NCI-H2107 treated with DMSO at 0.1 percent for 48 hours (cell line): Measurements from ENCODE around the gene NAALADL1.

ENCODE experiments used
- DNase-seq: peaks from one replicate; lab custom pipeline; 2025; ENCODE audit not compliant: unreplicated experiment; lab: John Stamatoyannopoulos, UW

NAALADL1 gene, protein sequence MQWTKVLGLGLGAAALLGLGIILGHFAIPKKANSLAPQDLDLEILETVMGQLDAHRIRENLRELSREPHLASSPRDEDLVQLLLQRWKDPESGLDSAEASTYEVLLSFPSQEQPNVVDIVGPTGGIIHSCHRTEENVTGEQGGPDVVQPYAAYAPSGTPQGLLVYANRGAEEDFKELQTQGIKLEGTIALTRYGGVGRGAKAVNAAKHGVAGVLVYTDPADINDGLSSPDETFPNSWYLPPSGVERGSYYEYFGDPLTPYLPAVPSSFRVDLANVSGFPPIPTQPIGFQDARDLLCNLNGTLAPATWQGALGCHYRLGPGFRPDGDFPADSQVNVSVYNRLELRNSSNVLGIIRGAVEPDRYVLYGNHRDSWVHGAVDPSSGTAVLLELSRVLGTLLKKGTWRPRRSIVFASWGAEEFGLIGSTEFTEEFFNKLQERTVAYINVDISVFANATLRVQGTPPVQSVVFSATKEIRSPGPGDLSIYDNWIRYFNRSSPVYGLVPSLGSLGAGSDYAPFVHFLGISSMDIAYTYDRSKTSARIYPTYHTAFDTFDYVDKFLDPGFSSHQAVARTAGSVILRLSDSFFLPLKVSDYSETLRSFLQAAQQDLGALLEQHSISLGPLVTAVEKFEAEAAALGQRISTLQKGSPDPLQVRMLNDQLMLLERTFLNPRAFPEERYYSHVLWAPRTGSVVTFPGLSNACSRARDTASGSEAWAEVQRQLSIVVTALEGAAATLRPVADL

DNA sequence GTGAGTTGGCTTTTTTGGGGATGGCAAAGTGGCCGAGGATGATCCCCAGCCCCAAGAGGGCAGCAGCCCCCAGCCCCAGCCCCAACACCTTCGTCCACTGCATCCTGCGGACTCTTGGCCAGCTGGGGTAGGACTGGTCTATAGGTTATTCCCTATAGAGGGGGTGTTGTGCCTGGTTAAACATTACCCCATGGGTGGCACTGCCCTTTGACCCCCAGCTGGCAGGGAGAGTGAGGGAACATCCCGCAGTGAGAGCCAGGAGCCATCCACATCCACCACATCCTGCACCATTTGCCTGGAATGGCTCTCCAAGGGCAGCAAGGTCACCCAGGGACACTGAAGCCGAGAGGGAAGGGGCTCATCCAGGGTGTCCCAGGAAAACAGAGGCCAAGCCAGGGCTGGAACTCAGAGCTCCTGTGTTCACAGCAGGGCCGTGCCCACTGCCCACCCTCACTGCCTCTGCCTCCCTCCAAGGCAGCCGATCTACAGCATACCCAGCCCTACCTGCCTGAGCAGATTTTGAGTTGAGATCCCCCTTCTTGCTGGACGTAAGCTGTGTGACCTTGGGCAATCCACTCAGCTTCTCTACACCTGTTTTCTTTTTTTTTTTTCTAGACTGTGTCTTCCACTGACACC, at the start of gene NAALADL1:
Gene NAALADL1 (minus strand): TSS at position 135 of the 636 bp plus-strand sequence. CDS start 32 bp downstream, at position 103.
- DNase-seq, result no peak

DNA sequence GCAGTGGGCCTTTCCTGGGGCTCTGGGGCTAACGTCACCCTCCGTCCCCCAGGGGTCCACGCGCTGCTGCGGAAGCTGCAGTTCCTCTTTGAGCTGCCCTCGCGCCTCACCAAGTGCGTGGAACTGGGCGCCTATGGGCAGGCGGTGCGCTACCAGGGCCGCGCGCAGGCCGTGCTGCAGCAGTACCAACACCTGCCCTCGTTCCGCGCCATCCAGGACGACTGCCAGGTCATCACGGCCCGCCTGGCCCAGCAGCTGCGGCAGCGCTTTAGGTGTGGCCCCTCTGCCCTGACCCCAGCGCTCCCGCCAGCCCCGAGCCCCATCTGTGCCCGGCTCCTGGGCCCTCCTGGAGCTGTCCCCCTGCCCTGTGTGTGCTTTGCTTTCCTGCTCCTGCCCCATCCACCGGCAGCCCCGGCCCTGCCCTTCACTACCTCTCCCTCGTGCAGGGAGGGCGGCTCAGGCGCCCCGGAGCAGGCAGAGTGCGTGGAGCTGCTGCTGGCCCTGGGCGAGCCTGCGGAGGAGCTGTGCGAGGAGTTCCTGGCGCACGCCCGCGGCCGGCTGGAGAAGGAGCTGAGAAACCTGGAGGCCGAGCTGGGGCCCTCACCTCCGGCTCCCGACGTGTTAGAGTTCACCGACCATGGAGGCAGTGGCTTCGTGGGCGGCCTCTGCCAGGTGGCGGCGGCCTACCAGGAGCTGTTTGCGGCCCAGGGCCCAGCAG, 49.6 kb upstream of the NAALADL1 start:
- DNase-seq, result no peak

DNA sequence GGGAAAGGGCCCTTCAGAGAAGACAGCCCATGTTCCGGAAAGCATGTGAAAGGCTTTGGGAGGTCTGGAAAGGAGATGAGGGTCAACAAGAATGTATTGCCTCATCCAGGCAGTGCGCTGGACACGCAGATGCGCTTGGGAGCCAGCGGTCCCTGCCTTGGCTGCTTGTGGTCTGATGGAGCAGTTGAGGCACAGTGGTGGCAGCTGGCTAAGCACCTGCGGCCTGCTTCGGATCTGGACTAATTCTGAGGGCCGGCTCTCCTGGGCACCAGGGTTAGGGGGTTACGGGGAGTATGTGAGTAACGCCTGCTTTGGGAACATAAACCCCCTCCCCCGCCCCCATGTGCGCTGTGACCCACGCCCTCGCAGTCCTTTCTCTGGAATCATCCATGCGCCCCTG, 48.7 kb upstream of the NAALADL1 start:
- DNase-seq, result no peak

DNA sequence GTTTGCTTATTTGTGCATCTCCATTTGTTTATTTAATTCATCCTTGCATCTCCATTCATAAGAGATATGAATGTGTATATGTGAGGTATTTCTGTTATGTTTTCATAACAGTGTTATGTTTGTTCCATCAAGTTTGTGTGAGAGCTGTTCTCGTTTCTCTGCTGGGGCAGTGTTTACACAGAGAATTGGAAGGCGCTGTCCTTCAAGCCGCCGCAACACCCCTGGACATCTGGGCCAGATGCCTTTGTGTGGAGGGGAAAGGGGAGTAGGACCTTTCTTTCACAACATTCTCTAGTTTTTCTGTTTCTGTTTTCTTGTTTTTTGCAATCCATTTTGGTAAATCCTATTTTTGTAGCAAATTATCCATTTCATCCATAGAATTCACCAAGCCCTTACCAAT, 46.3 kb upstream of the NAALADL1 start:
- DNase-seq, result no peak

DNA sequence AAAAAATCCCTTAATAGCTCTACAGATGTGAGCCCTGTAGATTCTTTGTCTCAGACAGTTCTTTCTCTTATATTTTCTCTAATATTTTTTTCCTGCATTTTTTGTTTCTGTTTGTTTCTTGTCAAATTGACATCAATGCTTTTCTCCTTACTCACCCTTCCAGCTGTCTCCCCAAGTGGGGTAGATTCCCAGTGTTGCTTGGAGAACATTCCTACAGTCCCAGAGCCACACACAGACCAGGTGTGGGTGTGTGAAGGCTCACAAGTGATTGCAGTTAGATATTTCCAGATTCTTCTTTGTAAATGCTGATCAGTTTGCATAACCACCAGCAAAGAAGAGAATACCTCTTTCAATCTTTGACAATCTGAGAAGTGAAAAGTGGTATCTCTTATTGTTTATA, 45.1 kb upstream of the NAALADL1 start:
- DNase-seq, result no peak

DNA sequence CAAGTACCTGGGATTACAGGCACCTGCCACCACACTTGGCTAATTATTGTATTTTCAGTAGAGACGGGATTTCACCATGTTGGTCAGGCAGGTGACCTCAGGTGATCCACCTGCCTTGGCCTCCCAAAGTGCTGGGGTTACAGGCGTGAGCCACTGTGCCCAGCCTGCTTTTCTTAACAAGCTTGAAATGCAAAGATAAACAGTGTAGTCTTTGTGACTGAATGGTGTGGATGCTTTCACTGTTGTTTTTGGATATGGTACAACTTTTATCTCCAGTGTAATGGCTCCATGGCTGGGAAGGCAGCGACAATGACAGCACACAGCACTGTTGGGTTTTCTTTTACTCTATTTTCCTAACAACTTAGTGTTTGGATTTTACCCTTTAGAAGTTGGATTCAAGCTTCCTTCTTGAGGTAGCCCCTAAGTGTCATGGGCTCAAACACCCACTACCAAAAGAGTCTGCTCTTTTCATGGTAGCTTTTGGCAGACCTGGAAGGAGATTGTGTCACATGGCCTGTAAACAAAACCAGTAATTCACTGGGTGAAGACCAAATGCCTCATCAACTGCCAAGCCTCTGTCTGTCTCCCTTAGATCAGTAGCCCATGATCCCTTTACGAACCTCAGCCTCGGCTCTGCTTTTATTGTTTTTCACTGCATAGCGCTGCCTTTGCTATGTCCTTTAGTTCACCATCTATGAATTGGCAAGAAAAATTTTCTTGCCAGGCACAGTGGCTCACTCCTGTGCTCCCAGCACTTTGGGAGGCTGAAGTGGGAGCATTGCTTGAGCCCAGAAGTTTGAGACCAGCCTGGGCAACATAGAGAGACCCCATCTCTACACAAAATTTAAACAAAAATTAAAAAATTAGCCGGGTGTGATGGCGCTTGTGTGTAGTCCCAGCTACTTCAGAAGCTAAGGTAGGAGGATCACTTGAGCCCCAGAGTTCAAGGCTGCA, 44.1 kb upstream of the NAALADL1 start:
- no peak for DNase-seq

DNA sequence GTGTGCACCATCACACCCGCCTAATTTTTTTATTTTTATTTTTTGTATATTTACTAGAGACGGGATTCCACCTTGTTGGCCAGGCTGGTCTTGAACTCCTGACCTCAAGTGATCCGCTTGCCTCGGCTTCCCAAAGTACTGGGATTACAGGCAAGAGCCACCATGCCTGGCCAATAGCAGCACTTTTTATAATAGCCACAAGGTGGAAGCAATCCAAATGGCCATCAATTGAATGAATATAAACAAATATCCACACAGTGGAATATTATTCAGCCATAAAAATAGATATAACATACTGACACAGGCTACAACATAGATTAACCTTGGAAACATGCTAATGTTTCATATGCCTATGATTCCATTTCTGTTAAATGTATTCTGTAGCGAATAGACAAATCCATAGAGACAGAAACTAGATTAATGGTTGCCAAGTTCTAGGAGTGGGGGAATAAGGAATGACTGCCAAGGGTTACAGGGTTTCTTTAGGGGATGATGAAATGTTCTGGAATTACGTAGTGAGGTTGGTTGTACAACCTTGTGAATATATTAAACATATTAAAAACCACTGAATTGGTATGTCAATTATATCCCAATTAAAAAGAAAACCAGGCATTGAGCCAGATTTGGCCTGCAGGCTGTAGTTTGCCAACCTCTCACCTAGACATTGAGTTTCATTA, 42.5 kb upstream of the NAALADL1 start:
- DNase-seq, result no peak

DNA sequence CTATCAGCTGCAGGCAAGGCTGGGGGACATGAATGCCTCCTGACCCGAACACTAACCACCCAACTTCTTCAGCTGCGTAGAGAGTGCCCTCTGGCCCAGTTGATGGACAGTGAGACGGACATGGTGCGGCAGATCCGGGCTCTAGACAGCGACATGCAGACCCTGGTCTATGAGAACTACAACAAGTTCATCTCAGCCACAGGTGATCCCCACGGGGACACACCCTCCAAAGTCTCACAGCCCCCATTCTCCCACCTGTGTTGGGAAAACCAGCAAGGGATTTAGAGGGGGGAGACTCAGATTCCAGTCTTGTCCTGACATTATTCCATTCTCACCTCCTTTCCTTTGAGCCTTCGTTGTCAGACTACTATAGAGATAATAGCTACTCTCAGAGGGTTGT, 38.6 kb upstream of the NAALADL1 start:
- no peak for DNase-seq

DNA sequence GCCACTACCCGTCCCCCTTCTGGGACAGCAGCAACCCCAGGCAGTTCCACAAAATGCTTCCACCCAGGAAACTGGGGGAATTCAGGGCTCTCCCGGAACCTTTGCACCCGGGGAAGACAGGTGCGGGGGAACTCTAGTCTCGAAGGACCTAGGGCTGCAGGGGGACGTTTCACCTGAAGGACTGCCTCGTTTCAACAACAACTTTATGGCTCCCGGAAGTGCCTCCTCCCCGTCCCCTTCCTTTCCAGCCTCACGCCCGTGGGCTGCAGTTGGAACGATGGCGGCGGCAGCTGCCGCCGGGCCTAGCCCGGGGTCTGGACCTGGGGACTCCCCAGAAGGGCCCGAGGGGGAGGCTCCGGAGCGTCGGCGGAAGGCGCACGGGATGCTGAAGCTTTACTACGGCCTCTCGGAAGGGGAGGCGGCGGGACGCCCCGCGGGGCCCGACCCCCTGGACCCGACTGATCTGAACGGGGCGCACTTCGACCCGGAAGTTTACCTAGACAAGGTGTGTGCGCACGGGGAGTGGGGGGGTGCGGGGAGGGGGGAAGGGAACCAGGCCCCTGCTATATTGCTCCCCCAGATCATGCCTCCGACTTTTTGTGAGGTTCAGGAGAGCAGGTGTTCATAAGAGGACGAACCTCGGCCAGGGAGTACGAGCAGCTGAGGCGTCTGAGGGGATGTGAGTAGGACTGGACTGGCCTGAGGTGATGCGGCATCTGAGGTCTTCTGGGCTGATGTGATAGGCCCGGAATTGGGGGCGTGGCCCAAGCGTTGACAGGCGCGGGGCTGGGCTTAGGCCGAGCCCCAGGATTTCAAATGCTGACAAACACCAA, 37.8 kb upstream of the NAALADL1 start, which contains the start of gene VPS51:
Gene VPS51 (plus strand): TSS at position 241 of the 833 bp plus-strand sequence. CDS start 37 bp downstream, at position 278.
- DNase-seq, result peak; percentile 79

DNA sequence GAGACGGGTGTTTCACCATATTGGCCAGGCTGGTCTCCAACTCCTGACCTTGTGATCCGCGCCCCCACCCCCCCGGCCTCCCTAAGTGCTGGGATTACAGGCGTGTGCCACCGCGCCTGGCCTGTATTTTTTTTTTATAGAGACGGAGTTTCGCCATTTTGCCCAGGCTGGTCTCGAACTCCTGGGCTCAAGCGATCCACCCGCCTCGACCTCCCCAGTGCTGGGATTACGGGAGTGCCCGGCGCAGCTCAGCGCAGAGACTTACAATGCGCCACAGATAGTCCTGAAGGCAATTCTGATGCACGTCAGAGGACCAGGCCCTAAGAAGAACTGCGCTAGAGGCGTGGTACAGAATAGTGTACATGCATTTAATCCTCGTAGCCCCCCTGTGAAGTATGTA, 37.1 kb upstream of the NAALADL1 start:
- no peak for DNase-seq

DNA sequence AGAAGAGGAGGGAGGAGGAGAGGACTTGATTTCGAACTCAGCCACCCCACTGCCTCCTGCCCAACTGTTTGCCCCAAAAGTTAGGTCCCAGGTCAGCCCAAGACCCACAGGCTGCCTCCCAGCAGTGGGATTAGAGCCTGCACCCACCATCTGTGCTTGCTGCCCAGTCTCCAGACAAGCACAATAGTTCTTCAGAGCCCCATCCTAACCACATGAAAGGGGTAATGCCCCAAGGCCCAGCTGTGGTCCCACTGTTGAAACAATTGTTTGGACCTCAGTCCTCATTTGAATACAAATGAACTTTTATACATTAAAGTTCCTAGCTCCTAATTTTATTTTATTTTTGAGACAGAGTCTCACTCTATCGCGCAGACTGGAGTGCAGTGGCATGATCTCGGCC, 32.3 kb upstream of the NAALADL1 start:
- DNase-seq, result no peak

DNA sequence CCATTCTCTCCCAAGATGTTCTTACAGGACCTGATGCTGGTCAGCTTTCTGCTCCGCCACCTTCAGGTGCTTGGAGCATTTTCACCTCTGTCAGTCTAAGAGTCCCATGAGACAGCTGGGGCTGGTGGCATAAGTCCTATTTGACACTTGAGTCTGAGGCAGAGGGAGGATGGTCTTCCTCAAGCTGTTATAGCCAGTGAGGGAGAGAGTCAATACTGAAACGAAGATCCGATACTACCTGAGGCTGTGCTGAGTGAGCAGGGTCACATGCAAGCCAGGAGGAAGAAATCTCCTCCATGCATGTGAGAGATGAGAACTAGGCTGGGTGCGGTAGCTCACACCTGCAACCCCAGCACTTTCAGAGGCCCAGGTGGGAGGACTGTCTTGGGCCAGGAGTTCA, 31.3 kb upstream of the NAALADL1 start:
- no peak for DNase-seq

DNA sequence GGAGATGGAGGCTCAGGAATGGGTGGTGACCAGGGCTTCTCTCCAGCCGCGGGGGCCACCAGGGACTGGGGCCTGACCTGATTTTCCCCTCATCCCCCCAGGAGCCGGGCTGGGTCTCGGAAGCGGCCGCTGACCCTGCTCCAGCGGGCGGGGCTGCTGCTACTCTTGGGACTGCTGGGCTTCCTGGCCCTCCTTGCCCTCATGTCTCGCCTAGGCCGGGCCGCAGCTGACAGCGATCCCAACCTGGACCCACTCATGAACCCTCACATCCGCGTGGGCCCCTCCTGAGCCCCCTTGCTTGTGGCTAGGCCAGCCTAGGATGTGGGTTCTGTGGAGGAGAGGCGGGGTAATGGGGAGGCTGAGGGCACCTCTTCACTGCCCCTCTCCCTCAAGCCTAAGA, 29.5 kb upstream of the NAALADL1 start:
- DNase-seq, result no peak

DNA sequence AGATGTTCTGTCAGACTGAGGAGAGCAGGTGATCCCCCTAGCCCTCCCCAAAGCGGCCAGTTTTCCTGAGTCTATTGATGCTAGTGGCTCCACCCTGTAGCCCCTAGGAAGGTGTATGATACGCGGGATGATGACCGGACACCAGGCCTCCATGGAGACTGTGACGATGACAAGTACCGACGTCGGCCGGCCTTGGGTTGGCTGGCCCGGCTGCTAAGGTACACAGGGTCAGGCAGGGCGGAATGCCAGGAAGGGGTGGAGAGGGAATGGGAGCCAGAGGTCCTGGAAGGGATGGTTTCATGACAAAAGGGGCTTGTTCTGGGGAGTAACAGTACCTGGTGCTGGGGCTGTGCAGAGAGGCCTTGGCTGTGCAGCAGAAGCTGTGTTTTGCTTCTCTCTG, 28.9 kb upstream of the NAALADL1 start:
- no peak for DNase-seq

DNA sequence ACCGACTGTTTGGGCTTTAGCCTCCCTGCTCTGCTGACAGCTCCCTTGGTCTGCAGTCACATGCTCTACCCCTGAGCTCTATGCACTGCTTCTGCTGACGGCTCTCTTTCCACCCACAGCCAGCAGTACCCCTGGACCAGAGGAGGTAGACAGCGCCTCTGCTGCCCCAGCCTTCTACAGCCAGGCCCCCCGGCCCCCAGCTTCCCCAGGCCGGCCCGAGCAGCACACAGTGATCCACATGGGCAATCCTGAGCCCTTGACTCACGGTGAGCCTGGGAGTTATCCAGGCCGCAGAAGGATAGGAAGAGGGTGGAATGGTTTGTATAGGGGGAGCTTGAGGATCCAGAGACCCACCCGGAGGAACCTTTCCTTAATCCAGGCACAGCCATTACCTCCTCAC, 28.5 kb upstream of the NAALADL1 start:
- no peak for DNase-seq

DNA sequence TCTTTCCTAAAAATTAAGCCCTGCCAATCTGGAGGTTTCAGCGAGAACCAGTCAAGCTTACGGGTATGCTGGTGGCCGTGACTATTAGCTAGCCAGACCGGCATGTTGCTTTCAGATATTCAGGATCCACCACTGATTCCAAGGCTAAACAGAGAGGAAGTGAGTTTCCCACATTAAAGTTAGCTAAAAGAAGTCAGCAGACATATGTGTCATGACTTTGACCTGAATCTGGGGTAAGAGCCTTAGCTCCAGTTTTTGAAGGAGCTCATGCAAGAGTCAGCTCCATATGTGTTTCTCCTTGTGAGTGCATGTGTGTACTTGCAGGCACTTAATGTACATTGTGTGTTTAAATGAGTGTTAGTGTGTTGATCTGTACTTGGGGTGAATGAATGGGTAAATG, 27.1 kb upstream of the NAALADL1 start:
- DNase-seq, result no peak

DNA sequence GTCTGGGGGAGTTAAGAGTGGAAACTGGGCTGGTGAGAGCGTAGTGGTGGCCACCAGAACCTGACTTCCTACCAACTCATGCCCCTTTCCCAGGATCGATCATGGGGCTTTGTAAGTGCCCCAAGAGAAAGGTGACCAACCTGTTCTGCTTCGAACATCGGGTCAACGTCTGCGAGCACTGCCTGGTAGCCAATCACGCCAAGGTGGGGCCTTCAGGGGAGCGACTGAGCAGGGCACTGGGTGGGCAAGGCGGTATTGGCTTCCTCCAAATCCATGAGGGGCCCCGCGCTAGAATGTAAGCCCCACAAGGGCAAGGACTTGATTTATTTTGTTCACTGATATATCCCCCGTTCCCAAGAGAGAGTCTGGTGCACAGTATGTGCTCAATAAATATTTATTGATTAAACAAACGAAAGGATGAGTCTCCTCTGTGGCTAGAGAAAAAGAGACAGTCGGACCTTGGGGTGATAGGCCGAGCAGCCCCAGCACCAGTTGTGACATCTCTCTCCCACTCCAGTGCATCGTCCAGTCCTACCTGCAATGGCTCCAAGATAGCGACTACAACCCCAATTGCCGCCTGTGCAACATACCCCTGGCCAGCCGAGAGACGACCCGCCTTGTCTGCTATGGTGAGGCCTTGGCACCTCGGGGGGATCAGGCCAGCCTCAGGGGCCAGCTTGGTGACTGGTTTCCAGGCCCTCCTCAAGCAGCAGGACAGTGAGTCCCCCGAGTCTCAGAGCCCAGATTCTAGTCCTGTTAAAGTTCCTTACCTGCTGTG, 26.4 kb upstream of the NAALADL1 start:
- no peak for DNase-seq
